Cortex of kidney (tissue), 1 donor: ENCODE measurements around the gene LYZL4.

ENCODE experiments used
- DNase-seq: peaks from one replicate; lab custom pipeline; 2025; lab: John Stamatoyannopoulos, UW

LYZL4 gene

GRCh38 chr3:42425736-42426407 is 15.5 kb upstream of the LYZL4 start:
- DNase-seq: no peak

GRCh38 chr3:42424911-42425310 is 14.5 kb upstream of the LYZL4 start:
- no peak for DNase-seq

GRCh38 chr3:42421818-42422796 is 11.7 kb upstream of the LYZL4 start:
- DNase-seq: no peak

- DNase-seq: no peak
These were observed 9.2 kb upstream of the LYZL4 start for GRCh38 chr3:42419563-42419962.

GRCh38 chr3:42412526-42413155 is 2.2 kb upstream of the LYZL4 start:
- no peak for DNase-seq

GRCh38 chr3:42411429-42411828 is 1.0 kb upstream of the LYZL4 start:
- no peak for DNase-seq

- DNase-seq: no peak
These were observed 2.3 kb downstream of the LYZL4 start for GRCh38 chr3:42408156-42408555.

- DNase-seq: no peak
These were observed 3.5 kb downstream of the LYZL4 start for GRCh38 chr3:42406727-42407450.

GRCh38 chr3:42405857-42406256 is 4.6 kb downstream of the LYZL4 start:
- DNase-seq: no peak

- DNase-seq: no peak
These were observed 6.7 kb downstream of the LYZL4 start for GRCh38 chr3:42403737-42404136.

- DNase-seq: no peak
These were observed 7.9 kb downstream of the LYZL4 start for GRCh38 chr3:42402394-42403096.

GRCh38 chr3:42398080-42398479 is 12.3 kb downstream of the LYZL4 start:
- DNase-seq: no peak

GRCh38 chr3:42397644-42398043 is 12.8 kb downstream of the LYZL4 start:
- DNase-seq: no peak

GRCh38 chr3:42394579-42395288 is 15.7 kb downstream of the LYZL4 start:
- DNase-seq: no peak

- no peak for DNase-seq
These were observed 22.4 kb downstream of the LYZL4 start for GRCh38 chr3:42387802-42388651.

- DNase-seq: no peak
These were observed 28.8 kb downstream of the LYZL4 start for GRCh38 chr3:42381551-42382082.

GRCh38 chr3:42377681-42378080 is 32.7 kb downstream of the LYZL4 start:
- DNase-seq: no peak

- DNase-seq: no peak
These were observed 34.0 kb downstream of the LYZL4 start for GRCh38 chr3:42376344-42376798.

- DNase-seq: no peak
These were observed 35.1 kb downstream of the LYZL4 start for GRCh38 chr3:42375121-42375800.
